Adrenal gland (tissue), 12 donors: ENCODE measurements around the gene ATG101. TPM values are rescaled to one million over a fixed set of nuclear protein-coding genes. Genes with fewer than 3 reads are reported as not detected.
A peak's percentile ranks its signal among the peaks of the same experiment; 100 is the strongest.

Source experiments
- DNase-seq, 7 donors: peaks; one replicate each; pipeline ENCODE4 v3.0.0-alpha.2; 2019 to 2020
- H3K27ac ChIP-seq, 5 donors: fragments of 200-600 bp; sonication (generic) in 4 of 5; 1 replicate in 3 of 5; 2 replicates in 2 of 5; pipeline versions ENCODE4 v1.5.1 to v1.8.0; 2016 to 2020; ENCODE audit warnings: mild to moderate bottlenecking in 1 of 5
- H3K27me3 ChIP-seq: fragments of 200-600 bp; 2 replicates; pipeline ENCODE4 v1.8.0; 2021
- H3K36me3 ChIP-seq, 2 donors: fragments of 200-600 bp; replicated peaks in 1 of 2; 1 replicate in 1 of 2; 2 replicates in 1 of 2; pipeline versions ENCODE4 v1.5.1 to v1.8.0; 2018 to 2022
- H3K4me1 ChIP-seq, 2 donors: fragments of 200-600 bp; replicated peaks in 1 of 2; 1 replicate in 1 of 2; 2 replicates in 1 of 2; pipeline versions ENCODE4 v1.5.1 to v1.8.0; 2018 to 2021
- H3K4me3 ChIP-seq, 4 donors: fragments of 200-600 bp; sonication (generic) in 3 of 4; one replicate each; pipeline ENCODE4 v1.5.1; 2016 to 2018
- H3K9me3 ChIP-seq, 3 donors: fragments of 200-600 bp; sonication (generic) in 1 of 3; replicated peaks in 1 of 3; 1 replicate in 2 of 3; 2 replicates in 1 of 3; pipeline versions ENCODE4 v1.5.1 to v1.8.0; 2016 to 2021
- CTCF ChIP-seq, 6 experiments: fragments of 450-650 bp in 4 of 6; fragments of 200-600 bp in 2 of 6; sonication (generic) in 1 of 6; IDR thresholded peaks; 1 replicate in 5 of 6; 2 replicates in 1 of 6; pipeline versions ENCODE4 v1.5.1 to v1.8.0; 2016 to 2021; ENCODE audit warnings: antibody characterized with exemption in 6 of 6, mild to moderate bottlenecking in 2 of 6, moderate library complexity in 1 of 6
- POLR2A ChIP-seq, 2 donors: fragments of 450-650 bp; IDR thresholded peaks; one replicate each; pipeline ENCODE4 v1.6.1; 2017; ENCODE audit warnings: antibody characterized with exemption in 2 of 2, mild to moderate bottlenecking in 2 of 2, moderate library complexity in 1 of 2
- WGBS, 4 donors: extraction: QIAGEN DNeasy Blood & Tissue Kit in 2 of 4; methylation state at CpG; one replicate each; pipeline versions ENCODE4 v1.1.5 to v1.1.7; 2013 to 2017; 5-methylcytosine and 5-hydroxymethylcytosine counted together
- intact Hi-C, 2 donors: fragments of 100-400 bp; cut with DNase I; formaldehyde crosslinking; loops; one replicate each; pipeline versions ENCODE4 v1.14.1 to v1.15.0; 2022 to 2023
- polyA plus RNA-seq, 3 donors: library from polyadenylated mRNA; stranded (reverse); fragments of 200-250 nt in 2 of 3; fragments of 350-450 nt in 1 of 3; fragmentation: Illumina TruSeq in 1 of 3; extraction: RNeasy Lipid Tissue Mini Kit (QIAGEN cat#74804) in 1 of 3; gene quantifications; one replicate each; pipeline ENCODE4 v1.2.3, GENCODE V29; 2013 to 2014
- total RNA-seq, 9 donors: library from RNA; depleted of rRNA in 4 of 9; stranded (reverse); fragments of >200 nt in 4 of 9; fragments of 120-200 nt in 1 of 9; fragmentation: NEBNext Ultra II Directional in 1 of 9; extraction: Animal tissue kit (Norgen Biotek cat#: 25700) in 1 of 9; gene quantifications; one replicate each; pipeline versions ENCODE4 v1.1.0 to v1.2.4, GENCODE V29; 2013 to 2023
- donor health status: healthy with polysubstance abuse.
- donor health status: Bipolar disorder and iron deficiency.
- donor health status: DM: yes; HTN: yes; CAD: no.
- donor health status: DM: no; HTN: no; CAD: no.
- donor health status: DM: no; HTN: no; CAD: no.
- donor health status: DM: yes; HTN: yes; CAD: no.

The ATG101 gene
- total and polyA plus RNA-seq, 12 donors: 20.9 to 60.4 (median 36.9) TPM

- H3K9me3 ChIP-seq: no peaks in the 10 kb centered on the region
- no peak for TF ChIP-seq CTCF (IDR thresholded peaks at IDR 0.05)
- peak; percentile 26 for TF ChIP-seq POLR2A (IDR thresholded peaks at IDR 0.05)
- no peaks in the 10 kb centered on the region for H3K36me3 ChIP-seq
- H3K4me3 ChIP-seq: peak overlapping the region in 3 of 4 donors; percentile 44 to 72 (median 54)
- intact Hi-C loops: no loop called here
- peak in 6 of 7 donors; percentile 68 to 79 (median 70) for DNase-seq
- H3K27me3 ChIP-seq: no peaks in the 10 kb centered on the region
- peaks cover 27 to 45% of the 10 kb centered on the region in 2 donors for H3K4me1 ChIP-seq
- WGBS, 4 donors: 1 to 3% (median 2%) methylated on average over 23 to 56 of the region's 59 CpGs
- H3K27ac ChIP-seq: peak overlapping the region in 4 of 5 donors; percentile 50 to 94 (median 90)
These were observed 32.4 kb upstream of the ATG101 start for GRCh38 chr12:52037248-52037861.

- intact Hi-C loops: no loop called here
- peak overlapping the region in 4 of 5 donors; percentile 50 to 94 (median 90) for H3K27ac ChIP-seq
These were observed 31.3 kb upstream of the ATG101 start for GRCh38 chr12:52038447-52038846.

GRCh38 chr12:52041035-52041434 lies 28.7 kb upstream of the ATG101 start:
- intact Hi-C loops: no loop called here
- Histone ChIP-seq H3K9me3 (no peaks in the 10 kb centered on the region), H3K27me3 (no peaks in the 10 kb centered on the region), H3K4me3 (no peak overlapping the region), H3K27ac (peak overlapping the region in 2 of 5 donors; percentile 92 to 94), H3K4me1 (peaks cover 42 to 69% of the 10 kb centered on the region in 2 donors), H3K36me3 (no peaks in the 10 kb centered on the region)
- no peak for TF ChIP-seq POLR2A (IDR thresholded peaks at IDR 0.05)
- WGBS, 4 donors: 75 to 83% (median 78%) methylated on average over 3 of the region's 3 CpGs
- DNase-seq: no peak

More at GRCh38 chr12:52038447-52038846, 31.3 kb upstream of the ATG101 start:
- no peaks in the 10 kb centered on the region for H3K36me3 ChIP-seq
- H3K27me3 ChIP-seq: no peaks in the 10 kb centered on the region
- peak in 1 of 7 donors; percentile 32 for DNase-seq
- no peaks in the 10 kb centered on the region for H3K9me3 ChIP-seq
- 54 to 64% (median 57%) methylated on average over 6 of the region's 6 CpGs for WGBS, 4 donors
- TF ChIP-seq POLR2A (IDR thresholded peaks at IDR 0.05) (peak in 1 of 2 donors; percentile 43), CTCF (IDR thresholded peaks at IDR 0.05) (peak in 1 of 6 experiments; percentile 14)
- peaks cover 25 to 48% of the 10 kb centered on the region in 2 donors for H3K4me1 ChIP-seq
- H3K4me3 ChIP-seq: peak overlapping the region in 1 of 4 donors; percentile 72

- no peak overlapping the region for H3K4me3 ChIP-seq
- no peaks in the 10 kb centered on the region for H3K27me3 ChIP-seq
- peaks cover 38 to 66% of the 10 kb centered on the region in 2 donors for H3K4me1 ChIP-seq
- peak in 5 of 7 donors; percentile 45 to 78 (median 64) for DNase-seq
- WGBS, 4 donors: 57 to 80% (median 68%) methylated on average over 3 to 6 of the region's 6 CpGs
- peak overlapping the region in 2 of 5 donors; percentile 92 to 94 for H3K27ac ChIP-seq
- H3K9me3 ChIP-seq: no peaks in the 10 kb centered on the region
- no peaks in the 10 kb centered on the region for H3K36me3 ChIP-seq
- TF ChIP-seq POLR2A (IDR thresholded peaks at IDR 0.05): no peak
- TF ChIP-seq CTCF (IDR thresholded peaks at IDR 0.05): no peak
- intact Hi-C loops: no loop called here
These were observed 28.1 kb upstream of the ATG101 start for GRCh38 chr12:52041695-52042123.
